Panc1 (cell line): ENCODE data around the gene SPPL2C. TPM values are rescaled to one million over a fixed set of nuclear protein-coding genes. Genes with fewer than 3 reads are reported as not detected.

Source experiments
- ATAC-seq: fragments of 200-7000 bp; cut with Tn5 transposase; 2 replicates; pipeline ENCODE4 v1.9.1; 2020; ENCODE audit warnings: mild to moderate bottlenecking, moderate library complexity
- BruUV-seq: library from RNA; stranded (reverse); fragments of 400-500 nt; replicated peaks from 2 replicates; lab custom pipeline; 2021; lab: Mats Ljungman, UMichigan
- CTCF ChIA-PET: fragments of 300-600 bp; sonication (Branson Sonifier 250); formaldehyde crosslinking; loops from one replicate; lab custom pipeline; 2022; ENCODE audit warnings: antibody characterized with exemption; lab: Charles Lee
- POLR2A ChIA-PET: fragments of 300-600 bp; sonication (Branson Sonifier 250); formaldehyde crosslinking; loops from one replicate; lab custom pipeline; 2022; ENCODE audit warnings: antibody characterized with exemption; lab: Charles Lee
- DNase-seq: peaks from one replicate; pipeline ENCODE4 v3.0.0-alpha.2; 2010; ENCODE audit warnings: low read depth, low spot score
- H3K27ac ChIP-seq: 2 replicates; pipeline ENCODE4 v1.5.1; 2011; ENCODE audit warnings: mild to moderate bottlenecking, low read length, inconsistent platforms
- H3K27me3 ChIP-seq: fragments of 200-500 bp; sonication (Bioruptor generic); 2 replicates; pipeline ENCODE4 v1.6.0; 2014; ENCODE audit warnings: low read length, inconsistent platforms; ENCODE audit not compliant: control insufficient read depth, insufficient read depth
- H3K36me3 ChIP-seq: fragments of 200-500 bp; sonication (Bioruptor generic); 2 replicates; pipeline ENCODE4 v1.5.1; 2014; ENCODE audit warnings: inconsistent platforms, mild to moderate bottlenecking, low read length, moderate library complexity; ENCODE audit not compliant: control insufficient read depth, insufficient read depth
- H3K4me1 ChIP-seq: 2 replicates; pipeline ENCODE4 v1.5.1; 2011; ENCODE audit warnings: inconsistent platforms, mild to moderate bottlenecking, low read length, moderate library complexity; ENCODE audit not compliant: control insufficient read depth, insufficient read depth
- H3K4me3 ChIP-seq, 2 experiments: 2 replicates each; pipeline ENCODE4 v1.5.1; 2011 to 2012; ENCODE audit warnings: low read depth in 2 of 2, low read length in 2 of 2, mild to moderate bottlenecking in 2 of 2, inconsistent platforms in 1 of 2, moderate library complexity in 1 of 2
- H3K9me3 ChIP-seq: fragments of 200-500 bp; sonication (Bioruptor generic); 2 replicates; pipeline ENCODE4 v1.5.1; 2014; ENCODE audit warnings: low read depth, mild to moderate bottlenecking, inconsistent platforms, low read length, moderate library complexity; ENCODE audit not compliant: control insufficient read depth, insufficient read depth
- POLR2AphosphoS5 ChIP-seq: IDR thresholded peaks from 2 replicates; pipeline ENCODE4 v1.6.1; 2012; ENCODE audit warnings: mild to moderate bottlenecking, low read depth, low read length, moderate library complexity
- SIN3A ChIP-seq: IDR thresholded peaks from 2 replicates; pipeline ENCODE4 v1.6.1; 2012; ENCODE audit warnings: low read depth, mild to moderate bottlenecking, low read length, moderate library complexity, borderline replicate concordance; ENCODE audit not compliant: insufficient read depth
- TCF7L2 ChIP-seq: IDR thresholded peaks from 2 replicates; pipeline ENCODE4 v1.6.1; 2011; ENCODE audit warnings: mild to moderate bottlenecking, low read depth, low read length, inconsistent platforms
- in situ Hi-C: cut with HindIII; loops from 2 replicates; pipeline ENCODE4 v1.10.0; 2016; ENCODE audit warnings: low sequenced_read_pairs, low pct_unique_long_range_greater_than_20kb
- intact Hi-C: fragments of 100-400 bp; cut with micrococcal nuclease; formaldehyde crosslinking; loops from one replicate; pipeline ENCODE4 v1.10.0; 2022; ENCODE audit not compliant: unreplicated experiment
- total RNA-seq: library from RNA; stranded (reverse); gene quantifications from one replicate; pipeline ENCODE4 v1.2.1, GENCODE V29; 2021; ENCODE audit not compliant: unreplicated experiment
- TF ChIP-seq, protein P1 (sequence below), 2 experiments: IDR thresholded peaks; 2 replicates each; pipeline ENCODE4 v1.6.1; 2011 to 2012; ENCODE audit warnings: low read depth in 2 of 2, control low read depth in 1 of 2, low read length in 1 of 2, mild to moderate bottlenecking in 1 of 2, moderate library complexity in 1 of 2; ENCODE audit not compliant: insufficient read depth in 1 of 2
- TF ChIP-seq, protein P2 (sequence below): fragments of 450-650 bp; IDR thresholded peaks from 2 replicates; pipeline ENCODE4 v1.5.1; 2017; ENCODE audit warnings: mild to moderate bottlenecking

The SPPL2C gene
- total RNA-seq, 1 experiment from 2014 or later = not detected

DNA sequence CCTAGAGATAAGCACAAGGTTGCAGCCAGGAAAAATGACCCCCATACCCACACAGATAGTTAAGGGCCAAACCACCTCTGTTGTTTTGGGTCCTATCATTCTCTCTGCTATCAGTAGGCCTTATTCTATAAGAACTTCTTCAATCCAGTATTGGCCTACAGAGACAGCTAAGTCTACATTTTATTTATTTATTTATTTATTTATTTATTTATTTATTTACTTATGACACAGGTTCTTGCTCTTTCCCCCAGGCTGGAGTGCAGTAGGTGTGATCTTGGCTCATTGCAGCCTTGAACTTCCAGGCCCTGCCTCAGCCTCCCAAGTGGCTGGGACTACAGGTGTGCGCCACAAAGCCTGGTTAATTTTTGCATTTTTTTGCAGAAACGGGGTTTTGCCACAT is 42.2 kb downstream of the SPPL2C start:
- Histone ChIP-seq H3K36me3 (no peaks in the 10 kb centered on the region), H3K27me3 (no peaks in the 10 kb centered on the region), H3K9me3 (no peaks in the 10 kb centered on the region), H3K27ac (no peak overlapping the region), H3K4me3 (no peak overlapping the region), H3K4me1 (no peaks in the 10 kb centered on the region)
- intact Hi-C loops (no loop called here), in situ Hi-C loops (no loop called here)
- ChIA-PET POLR2A (no interaction called here), CTCF (no interaction called here)
- TF ChIP-seq, protein P1, sequence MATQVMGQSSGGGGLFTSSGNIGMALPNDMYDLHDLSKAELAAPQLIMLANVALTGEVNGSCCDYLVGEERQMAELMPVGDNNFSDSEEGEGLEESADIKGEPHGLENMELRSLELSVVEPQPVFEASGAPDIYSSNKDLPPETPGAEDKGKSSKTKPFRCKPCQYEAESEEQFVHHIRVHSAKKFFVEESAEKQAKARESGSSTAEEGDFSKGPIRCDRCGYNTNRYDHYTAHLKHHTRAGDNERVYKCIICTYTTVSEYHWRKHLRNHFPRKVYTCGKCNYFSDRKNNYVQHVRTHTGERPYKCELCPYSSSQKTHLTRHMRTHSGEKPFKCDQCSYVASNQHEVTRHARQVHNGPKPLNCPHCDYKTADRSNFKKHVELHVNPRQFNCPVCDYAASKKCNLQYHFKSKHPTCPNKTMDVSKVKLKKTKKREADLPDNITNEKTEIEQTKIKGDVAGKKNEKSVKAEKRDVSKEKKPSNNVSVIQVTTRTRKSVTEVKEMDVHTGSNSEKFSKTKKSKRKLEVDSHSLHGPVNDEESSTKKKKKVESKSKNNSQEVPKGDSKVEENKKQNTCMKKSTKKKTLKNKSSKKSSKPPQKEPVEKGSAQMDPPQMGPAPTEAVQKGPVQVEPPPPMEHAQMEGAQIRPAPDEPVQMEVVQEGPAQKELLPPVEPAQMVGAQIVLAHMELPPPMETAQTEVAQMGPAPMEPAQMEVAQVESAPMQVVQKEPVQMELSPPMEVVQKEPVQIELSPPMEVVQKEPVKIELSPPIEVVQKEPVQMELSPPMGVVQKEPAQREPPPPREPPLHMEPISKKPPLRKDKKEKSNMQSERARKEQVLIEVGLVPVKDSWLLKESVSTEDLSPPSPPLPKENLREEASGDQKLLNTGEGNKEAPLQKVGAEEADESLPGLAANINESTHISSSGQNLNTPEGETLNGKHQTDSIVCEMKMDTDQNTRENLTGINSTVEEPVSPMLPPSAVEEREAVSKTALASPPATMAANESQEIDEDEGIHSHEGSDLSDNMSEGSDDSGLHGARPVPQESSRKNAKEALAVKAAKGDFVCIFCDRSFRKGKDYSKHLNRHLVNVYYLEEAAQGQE (IDR thresholded peaks at IDR 0.05; ENCODE audit: insufficient read depth in 1 of 2, low read depth in 2 of 2, low read length in 1 of 2) = no peak
- no peak for TF ChIP-seq TCF7L2
- no peak for TF ChIP-seq POLR2AphosphoS5
- TF ChIP-seq, protein P2, sequence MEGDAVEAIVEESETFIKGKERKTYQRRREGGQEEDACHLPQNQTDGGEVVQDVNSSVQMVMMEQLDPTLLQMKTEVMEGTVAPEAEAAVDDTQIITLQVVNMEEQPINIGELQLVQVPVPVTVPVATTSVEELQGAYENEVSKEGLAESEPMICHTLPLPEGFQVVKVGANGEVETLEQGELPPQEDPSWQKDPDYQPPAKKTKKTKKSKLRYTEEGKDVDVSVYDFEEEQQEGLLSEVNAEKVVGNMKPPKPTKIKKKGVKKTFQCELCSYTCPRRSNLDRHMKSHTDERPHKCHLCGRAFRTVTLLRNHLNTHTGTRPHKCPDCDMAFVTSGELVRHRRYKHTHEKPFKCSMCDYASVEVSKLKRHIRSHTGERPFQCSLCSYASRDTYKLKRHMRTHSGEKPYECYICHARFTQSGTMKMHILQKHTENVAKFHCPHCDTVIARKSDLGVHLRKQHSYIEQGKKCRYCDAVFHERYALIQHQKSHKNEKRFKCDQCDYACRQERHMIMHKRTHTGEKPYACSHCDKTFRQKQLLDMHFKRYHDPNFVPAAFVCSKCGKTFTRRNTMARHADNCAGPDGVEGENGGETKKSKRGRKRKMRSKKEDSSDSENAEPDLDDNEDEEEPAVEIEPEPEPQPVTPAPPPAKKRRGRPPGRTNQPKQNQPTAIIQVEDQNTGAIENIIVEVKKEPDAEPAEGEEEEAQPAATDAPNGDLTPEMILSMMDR = no peak
- no peak for TF ChIP-seq SIN3A
- ATAC-seq (no peak), DNase-seq (no peak)
- BruUV-seq = no TSS peak

DNA sequence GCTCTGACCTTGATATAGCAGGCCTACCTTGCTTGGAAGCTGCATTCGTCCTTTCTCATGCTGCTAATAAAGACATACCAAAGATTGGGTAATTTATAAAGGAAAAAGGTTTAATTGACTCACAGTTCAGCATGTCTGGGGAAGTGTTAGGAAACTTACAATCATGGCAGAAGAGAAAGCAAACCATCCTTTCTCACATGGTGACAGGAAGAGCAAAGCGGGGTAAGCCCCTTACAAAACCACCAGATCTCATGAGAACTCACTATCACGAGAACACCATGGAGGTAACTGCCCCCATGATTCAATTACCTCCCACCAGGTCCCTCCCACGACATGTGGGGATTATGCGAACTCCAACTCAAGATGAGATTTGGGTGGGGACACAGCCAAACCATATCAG is 43.7 kb downstream of the SPPL2C start:
- POLR2A ChIA-PET = no interaction called here
- H3K4me1 ChIP-seq = no peaks in the 10 kb centered on the region
- ATAC-seq = no peak
- H3K27me3 ChIP-seq = no peaks in the 10 kb centered on the region
- intact Hi-C loops = no loop called here
- in situ Hi-C loops = no loop called here
- CTCF ChIA-PET = no interaction called here
- BruUV-seq = no TSS peak
- no peak overlapping the region for H3K27ac ChIP-seq
- no peak overlapping the region for H3K4me3 ChIP-seq
- TF ChIP-seq SIN3A = no peak
- TF ChIP-seq, protein P1 (IDR thresholded peaks at IDR 0.05; ENCODE audit: insufficient read depth in 1 of 2, low read depth in 2 of 2, low read length in 1 of 2) = no peak
- no peak for DNase-seq
- no peaks in the 10 kb centered on the region for H3K9me3 ChIP-seq
- no peaks in the 10 kb centered on the region for H3K36me3 ChIP-seq
